Type B pancreatic cell (in vitro differentiated cells): ENCODE measurements around the gene CMSS1. TPM values are rescaled to one million over a fixed set of nuclear protein-coding genes. Genes with fewer than 3 reads are reported as not detected.

Source experiments
- DNase-seq: peaks from one replicate; pipeline ENCODE4 v3.0.0; 2021; ENCODE audit warnings: mixed read lengths; ENCODE audit not compliant: unreplicated experiment; ENCODE audit errors: extremely low spot score
- H3K27ac Mint-ChIP-seq: 2 replicates; pipeline ENCODE4 v1.8.0; 2021; ENCODE audit warnings: mild to moderate bottlenecking, mixed read lengths
- H3K27me3 Mint-ChIP-seq: 2 replicates; pipeline ENCODE4 v1.8.0; 2021; ENCODE audit warnings: mixed read lengths
- H3K36me3 Mint-ChIP-seq: 2 replicates; pipeline ENCODE4 v1.8.0; 2021; ENCODE audit warnings: mixed read lengths
- H3K4me1 Mint-ChIP-seq: one replicate; pipeline ENCODE4 v1.8.0; 2021; ENCODE audit warnings: mixed read lengths; ENCODE audit not compliant: unreplicated experiment
- H3K4me3 Mint-ChIP-seq: 2 replicates; pipeline ENCODE4 v1.8.0; 2021; ENCODE audit warnings: mild to moderate bottlenecking, mixed read lengths
- H3K9me3 Mint-ChIP-seq: 2 replicates; pipeline ENCODE4 v1.8.0; 2021; ENCODE audit warnings: mixed read lengths
- CTCF ChIP-seq: fragments of 200-600 bp; sonication (generic); conservative IDR thresholded peaks from 2 replicates; pipeline ENCODE4 v1.5.0; 2021; ENCODE audit warnings: antibody characterized with exemption, mild to moderate bottlenecking
- total RNA-seq: library from RNA; stranded (reverse); gene quantifications from 2 replicates; pipeline ENCODE4 v1.2.1, GENCODE V29; 2021; ENCODE audit warnings: low replicate concordance

Gene CMSS1
- total RNA-seq, 1 donor from 2014 or later, result 34.1 TPM

- H3K27me3 Mint-ChIP-seq, result no peaks in the 10 kb centered on the region
- H3K27ac Mint-ChIP-seq, result peak overlapping the region; percentile 53
- peaks cover 4% of the 10 kb centered on the region for H3K36me3 Mint-ChIP-seq
- H3K4me3 Mint-ChIP-seq, result no peak overlapping the region
- no peak for DNase-seq
- peaks cover 47% of the 10 kb centered on the region for H3K4me1 Mint-ChIP-seq
- peaks cover 5% of the 10 kb centered on the region for H3K9me3 Mint-ChIP-seq
- no peak for TF ChIP-seq CTCF
Measured at GRCh38 chr3:100104817-100105413, 287.3 kb downstream of the CMSS1 start.

DNA sequence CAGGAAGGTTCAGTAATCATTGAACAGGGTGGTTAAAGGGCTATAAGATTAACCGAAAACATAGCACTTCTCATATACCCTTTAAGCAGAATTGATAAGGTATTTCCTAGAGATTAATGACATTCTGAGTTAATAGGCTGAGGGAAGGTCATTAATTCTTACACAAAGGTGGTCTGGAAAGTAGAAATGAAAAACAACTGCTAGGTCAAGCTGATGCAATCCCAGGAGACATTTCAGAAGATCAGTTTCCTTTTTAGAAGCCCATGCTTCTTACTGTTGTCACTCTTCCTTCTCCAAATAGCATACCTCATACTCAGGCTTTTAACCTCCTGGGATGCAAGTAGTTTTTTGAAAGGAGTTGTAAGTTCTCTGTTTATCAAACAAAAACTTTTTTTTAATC is 287.8 kb downstream of the CMSS1 start:
- Mint-ChIP-seq H3K36me3 (peaks cover 4% of the 10 kb centered on the region), H3K4me1 (peaks cover 47% of the 10 kb centered on the region), H3K4me3 (peak overlapping the region; percentile 23), H3K27me3 (no peaks in the 10 kb centered on the region), H3K9me3 (peaks cover 5% of the 10 kb centered on the region), H3K27ac (peak overlapping the region; percentile 53)
- no peak for DNase-seq
- no peak for TF ChIP-seq CTCF

DNA sequence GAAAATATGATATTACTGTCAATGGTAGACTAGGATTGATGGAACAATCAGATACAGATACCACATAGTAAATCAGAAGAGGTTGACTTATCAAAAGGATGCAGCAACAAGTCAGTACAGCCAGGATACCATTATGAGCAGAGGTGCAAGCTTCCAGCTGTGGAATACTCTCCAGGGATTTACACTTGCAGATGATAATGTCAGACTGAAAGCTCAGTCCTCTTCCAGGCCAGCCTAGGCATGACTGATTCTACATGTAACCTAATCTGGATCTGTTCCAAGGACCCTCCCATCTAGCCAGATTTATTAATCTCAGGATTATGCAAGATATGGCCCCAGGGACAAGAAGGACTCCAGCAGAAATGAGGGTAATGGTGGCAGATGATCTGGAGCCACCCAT is 288.4 kb downstream of the CMSS1 start:
- H3K27me3 Mint-ChIP-seq, result no peaks in the 10 kb centered on the region
- peaks cover 46% of the 10 kb centered on the region for H3K4me1 Mint-ChIP-seq
- no peak for DNase-seq
- no peak for TF ChIP-seq CTCF
- H3K4me3 Mint-ChIP-seq, result peak overlapping the region; percentile 23
- peaks cover 3% of the 10 kb centered on the region for H3K9me3 Mint-ChIP-seq
- peak overlapping the region; percentile 53 for H3K27ac Mint-ChIP-seq
- peaks cover 2% of the 10 kb centered on the region for H3K36me3 Mint-ChIP-seq

DNA sequence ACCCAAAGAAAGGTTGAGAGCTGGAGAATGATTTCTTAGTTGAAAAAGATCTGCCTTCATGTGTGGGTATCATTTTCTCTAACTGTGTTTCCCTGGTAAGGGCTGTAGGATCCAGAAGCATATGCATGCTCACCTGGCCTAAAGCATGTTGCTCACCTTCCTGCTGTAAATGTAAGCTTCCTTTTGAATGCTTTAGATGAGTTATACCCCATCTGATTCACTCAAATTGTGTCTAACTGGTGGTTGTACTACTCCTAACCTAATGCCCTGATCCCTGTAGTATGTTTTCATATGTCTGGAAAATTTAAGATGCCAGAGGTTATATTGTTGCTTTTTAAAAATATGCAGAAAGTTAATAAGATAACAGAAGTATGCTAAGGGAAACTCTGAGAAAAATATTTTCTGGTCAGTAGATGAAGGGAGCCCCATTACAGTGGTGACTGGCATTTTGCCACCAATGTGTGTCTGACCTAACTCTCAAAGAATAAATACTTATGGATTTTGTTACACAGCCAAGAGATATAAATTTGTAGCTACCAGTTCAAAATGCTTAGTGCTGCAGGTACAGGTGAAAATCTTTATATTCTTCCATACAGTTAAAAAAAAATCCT is 289.0 kb downstream of the CMSS1 start:
- Mint-ChIP-seq H3K4me1 (peaks cover 43% of the 10 kb centered on the region), H3K36me3 (no peaks in the 10 kb centered on the region), H3K27me3 (no peaks in the 10 kb centered on the region), H3K9me3 (no peaks in the 10 kb centered on the region), H3K27ac (peak overlapping the region; percentile 11), H3K4me3 (peak overlapping the region; percentile 9)
- no peak for TF ChIP-seq CTCF
- no peak for DNase-seq

DNA sequence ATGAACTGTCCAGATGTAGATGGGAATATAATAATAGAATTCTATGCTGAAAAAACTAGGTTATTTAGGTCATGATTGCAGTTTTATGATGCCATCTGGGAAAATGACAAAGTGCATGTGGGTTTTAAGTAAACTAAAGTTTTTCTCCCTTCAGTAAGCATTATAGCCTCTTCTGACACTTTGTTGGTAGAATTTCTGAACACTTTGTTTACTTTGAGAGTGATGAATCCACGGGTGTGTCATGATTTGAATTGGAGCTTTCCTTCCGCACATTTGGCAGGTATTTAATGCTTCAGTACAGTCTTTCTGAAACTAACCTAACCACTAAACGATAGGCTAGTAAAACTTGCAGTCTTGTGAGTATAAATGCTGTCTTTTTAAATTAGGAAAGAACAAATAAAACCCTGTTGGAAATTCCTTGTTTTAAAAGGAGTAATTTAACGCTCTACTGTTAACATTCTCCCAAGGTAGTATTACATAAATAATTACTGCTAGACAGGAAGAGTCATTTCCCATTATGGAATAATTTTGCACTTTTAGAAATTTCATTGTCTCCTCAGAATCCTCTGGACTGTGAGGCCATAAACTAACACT is 289.7 kb downstream of the CMSS1 start:
- Mint-ChIP-seq H3K36me3 (no peaks in the 10 kb centered on the region), H3K4me3 (no peak overlapping the region), H3K4me1 (peaks cover 43% of the 10 kb centered on the region), H3K27me3 (no peaks in the 10 kb centered on the region), H3K9me3 (no peaks in the 10 kb centered on the region), H3K27ac (peak overlapping the region; percentile 19)
- no peak for DNase-seq
- TF ChIP-seq CTCF, result no peak
